Ascending aorta (tissue), 2 donors: Measurements from ENCODE around the gene GLMN. TPM values are rescaled to one million over a fixed set of nuclear protein-coding genes. Genes with fewer than 3 reads are reported as not detected.

ENCODE experiments used
- DNase-seq, 2 donors: peaks; one replicate each; pipeline ENCODE4 v3.0.0-alpha.2; 2019; ENCODE audit warnings: low spot score in 2 of 2
- H3K27ac ChIP-seq, 2 donors: fragments of 200-600 bp; sonication (generic); one replicate each; pipeline ENCODE4 v1.5.1; 2016 to 2017; ENCODE audit warnings: mild to moderate bottlenecking in 1 of 2
- H3K27me3 ChIP-seq: fragments of 200-600 bp; sonication (generic); one replicate; pipeline ENCODE4 v1.5.1; 2017
- H3K36me3 ChIP-seq, 2 donors: fragments of 200-600 bp; sonication (generic); one replicate each; pipeline ENCODE4 v1.5.1; 2016
- H3K4me1 ChIP-seq, 2 donors: fragments of 200-600 bp; sonication (generic); one replicate each; pipeline ENCODE4 v1.5.1; 2016 to 2017; ENCODE audit warnings: mild to moderate bottlenecking in 1 of 2
- H3K4me3 ChIP-seq, 2 donors: fragments of 200-600 bp; sonication (generic); one replicate each; pipeline ENCODE4 v1.5.1; 2016 to 2017; ENCODE audit warnings: mild to moderate bottlenecking in 1 of 2
- H3K9me3 ChIP-seq, 2 donors: fragments of 200-600 bp; sonication (generic); one replicate each; pipeline ENCODE4 v1.5.1; 2016
- intact Hi-C: fragments of 100-400 bp; cut with DNase I; formaldehyde crosslinking; loops from one replicate; pipeline ENCODE4 v1.15.1; 2023
- total RNA-seq: library from RNA; depleted of rRNA; stranded (reverse); fragments of >200 nt; gene quantifications from one replicate; pipeline ENCODE4 v1.1.0, GENCODE V29; 2016
- TF ChIP-seq, protein P1 (sequence below), 3 experiments: fragments of 200-600 bp in 2 of 3; fragments of 450-650 bp in 1 of 3; sonication (generic) in 2 of 3; IDR thresholded peaks; one replicate each; pipeline ENCODE4 v1.5.1; 2016 to 2019; ENCODE audit warnings: antibody characterized with exemption in 3 of 3, mild to moderate bottlenecking in 1 of 3, moderate library complexity in 1 of 3

GLMN gene
- total RNA-seq, 1 donor from 2014 or later = 9.8 TPM

DNA sequence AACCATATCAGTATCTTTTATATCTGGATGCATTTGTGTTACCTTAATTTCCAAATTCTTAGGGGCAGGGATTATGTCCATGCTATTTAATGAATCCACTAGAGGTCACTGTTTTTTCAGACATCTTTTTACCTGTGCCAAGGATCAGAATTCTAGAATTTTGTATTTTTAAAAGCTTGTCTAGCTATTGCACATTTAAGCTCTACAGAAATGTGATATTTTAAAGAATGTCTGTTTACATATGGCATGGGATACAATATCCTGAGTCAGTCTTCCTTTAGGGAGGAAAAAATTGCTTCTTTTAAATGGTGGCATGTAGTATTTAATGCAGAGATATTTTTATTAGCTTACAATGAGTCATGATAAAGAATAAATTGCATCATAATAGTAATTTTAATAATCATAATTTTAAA is 11.4 kb upstream of the GLMN start:
- H3K4me3 ChIP-seq = no peak overlapping the region
- H3K27me3 ChIP-seq = no peaks in the 10 kb centered on the region
- DNase-seq = no peak
- TF ChIP-seq, protein P1, sequence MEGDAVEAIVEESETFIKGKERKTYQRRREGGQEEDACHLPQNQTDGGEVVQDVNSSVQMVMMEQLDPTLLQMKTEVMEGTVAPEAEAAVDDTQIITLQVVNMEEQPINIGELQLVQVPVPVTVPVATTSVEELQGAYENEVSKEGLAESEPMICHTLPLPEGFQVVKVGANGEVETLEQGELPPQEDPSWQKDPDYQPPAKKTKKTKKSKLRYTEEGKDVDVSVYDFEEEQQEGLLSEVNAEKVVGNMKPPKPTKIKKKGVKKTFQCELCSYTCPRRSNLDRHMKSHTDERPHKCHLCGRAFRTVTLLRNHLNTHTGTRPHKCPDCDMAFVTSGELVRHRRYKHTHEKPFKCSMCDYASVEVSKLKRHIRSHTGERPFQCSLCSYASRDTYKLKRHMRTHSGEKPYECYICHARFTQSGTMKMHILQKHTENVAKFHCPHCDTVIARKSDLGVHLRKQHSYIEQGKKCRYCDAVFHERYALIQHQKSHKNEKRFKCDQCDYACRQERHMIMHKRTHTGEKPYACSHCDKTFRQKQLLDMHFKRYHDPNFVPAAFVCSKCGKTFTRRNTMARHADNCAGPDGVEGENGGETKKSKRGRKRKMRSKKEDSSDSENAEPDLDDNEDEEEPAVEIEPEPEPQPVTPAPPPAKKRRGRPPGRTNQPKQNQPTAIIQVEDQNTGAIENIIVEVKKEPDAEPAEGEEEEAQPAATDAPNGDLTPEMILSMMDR (IDR thresholded peaks at IDR 0.05) = peak in 2 of 3 experiments; percentile 25 to 45
- intact Hi-C loops = no loop called here
- H3K27ac ChIP-seq = no peak overlapping the region
- no peaks in the 10 kb centered on the region for H3K9me3 ChIP-seq
- peaks cover 5 to 32% of the 10 kb centered on the region in 2 donors for H3K36me3 ChIP-seq
- no peaks in the 10 kb centered on the region for H3K4me1 ChIP-seq

DNA sequence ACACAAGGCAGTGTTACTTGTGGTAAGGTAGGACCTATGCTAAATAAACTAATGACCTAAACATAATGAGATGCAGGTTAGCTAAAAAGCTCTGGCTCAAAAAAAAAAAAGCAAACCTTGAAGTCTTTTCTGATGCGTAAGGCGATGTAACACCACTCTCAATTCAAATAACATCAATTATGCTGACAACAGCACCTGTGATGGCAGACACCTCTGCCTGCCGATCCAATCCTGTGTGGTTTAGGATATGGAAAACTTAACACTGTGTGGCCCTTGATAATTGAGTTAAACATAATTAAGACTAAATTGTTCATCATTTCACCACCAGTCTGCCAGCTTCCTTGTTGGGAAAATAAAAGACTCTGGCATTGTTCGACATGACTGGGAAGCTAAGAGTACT is 9.2 kb upstream of the GLMN start:
- Histone ChIP-seq H3K27me3 (no peaks in the 10 kb centered on the region), H3K27ac (no peak overlapping the region), H3K4me3 (no peak overlapping the region), H3K36me3 (peaks cover 16 to 41% of the 10 kb centered on the region in 2 donors), H3K4me1 (no peaks in the 10 kb centered on the region), H3K9me3 (no peaks in the 10 kb centered on the region)
- TF ChIP-seq, protein P1 (IDR thresholded peaks at IDR 0.05) = no peak
- intact Hi-C loops = no loop called here
- no peak for DNase-seq

DNA sequence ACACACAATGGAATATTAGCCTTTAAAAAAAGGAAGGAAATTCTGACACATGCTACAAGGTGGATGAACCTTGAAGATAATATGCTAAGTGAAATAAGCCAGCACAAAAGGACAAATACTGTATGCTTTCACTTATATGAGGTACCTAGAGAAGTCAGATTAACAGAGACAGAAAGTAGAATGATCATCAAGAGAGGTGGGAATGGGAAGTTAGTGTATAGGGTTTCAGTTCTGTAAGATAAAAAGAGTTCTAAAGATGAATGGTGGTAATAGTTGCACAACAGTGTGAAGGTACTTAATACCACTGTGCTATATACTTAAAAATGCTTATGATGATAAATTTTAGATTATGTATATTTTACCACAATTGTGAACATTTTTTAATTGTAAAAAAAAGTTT is 7.2 kb upstream of the GLMN start:
- intact Hi-C loops = no loop called here
- H3K9me3 ChIP-seq = no peaks in the 10 kb centered on the region
- TF ChIP-seq, protein P1 (IDR thresholded peaks at IDR 0.05) = no peak
- no peak for DNase-seq
- no peaks in the 10 kb centered on the region for H3K4me1 ChIP-seq
- no peaks in the 10 kb centered on the region for H3K27me3 ChIP-seq
- H3K36me3 ChIP-seq = peaks cover 16 to 41% of the 10 kb centered on the region in 2 donors
- H3K27ac ChIP-seq = no peak overlapping the region
- no peak overlapping the region for H3K4me3 ChIP-seq

DNA sequence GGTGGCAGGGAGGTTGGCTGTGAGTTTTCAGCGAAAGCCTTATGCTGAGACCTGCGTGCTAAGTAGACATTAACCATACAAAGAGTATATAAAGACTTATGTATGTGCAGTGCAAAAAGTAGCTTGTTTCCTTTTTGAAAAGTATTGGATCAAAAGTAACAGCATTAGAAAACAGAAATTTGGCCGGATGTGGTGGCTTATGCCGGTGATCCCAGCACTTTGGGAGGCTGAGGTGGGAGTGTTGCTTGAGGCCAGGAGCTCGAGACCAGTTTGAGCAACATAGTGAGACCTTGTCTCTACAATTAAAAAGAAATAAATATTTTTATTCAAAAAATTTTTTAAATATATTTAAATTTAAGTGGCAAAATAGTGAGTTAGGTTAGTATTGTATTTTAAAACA is 2.2 kb upstream of the GLMN start:
- no peak for DNase-seq
- no peaks in the 10 kb centered on the region for H3K27me3 ChIP-seq
- H3K4me1 ChIP-seq = peaks cover 0 to 14% of the 10 kb centered on the region in 2 donors
- H3K27ac ChIP-seq = no peak overlapping the region
- H3K4me3 ChIP-seq = no peak overlapping the region
- H3K9me3 ChIP-seq = no peaks in the 10 kb centered on the region
- intact Hi-C loops = no loop called here
- TF ChIP-seq, protein P1 (IDR thresholded peaks at IDR 0.05) = no peak
- H3K36me3 ChIP-seq = peaks cover 11 to 17% of the 10 kb centered on the region in 2 donors

DNA sequence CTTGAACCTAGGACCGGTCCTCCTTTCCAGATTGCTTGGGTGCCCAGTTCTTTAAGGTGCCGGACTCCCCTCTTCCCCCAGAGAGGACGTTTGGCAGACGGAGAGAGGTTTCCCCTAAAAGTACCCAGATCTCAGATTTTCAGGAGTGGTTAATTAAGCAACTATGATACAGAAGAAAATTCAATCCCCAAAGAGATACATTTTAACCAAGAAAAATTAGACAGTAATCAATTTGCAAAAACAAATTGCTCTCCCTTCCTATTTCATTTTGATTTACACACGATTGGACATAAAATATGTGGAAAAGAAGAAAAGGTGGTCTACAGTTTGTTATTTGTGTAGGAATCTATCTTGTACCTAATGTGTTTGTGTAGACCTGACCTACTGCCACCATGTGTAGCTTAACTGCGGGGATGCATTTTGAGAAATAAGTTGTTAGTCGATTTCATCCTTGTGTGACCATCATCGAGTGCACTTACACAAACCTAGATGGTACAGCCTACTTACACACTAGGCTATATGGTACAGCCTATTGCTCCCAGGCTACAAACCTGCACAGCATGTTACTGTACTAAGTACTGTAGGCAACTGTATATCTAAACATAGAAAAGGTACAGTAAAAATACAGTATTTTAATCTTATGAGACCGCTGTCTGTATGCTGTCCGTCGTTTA is 827 bp upstream of the GLMN start:
- Histone ChIP-seq H3K27me3 (no peaks in the 10 kb centered on the region), H3K9me3 (no peaks in the 10 kb centered on the region), H3K27ac (peak overlapping the region; percentile 95 to 96), H3K4me1 (peaks cover 0 to 14% of the 10 kb centered on the region in 2 donors), H3K36me3 (peaks cover 7 to 9% of the 10 kb centered on the region in 2 donors), H3K4me3 (peak overlapping the region; percentile 92 to 96)
- intact Hi-C loops = loop anchor here (2.0 to 10.0 kb wide), 3 partner anchors 217 to 799 kb away; partner anchors contain the start of genes BTBD8, CDC7 and RPL5
- TF ChIP-seq, protein P1 (IDR thresholded peaks at IDR 0.05) = no peak
- DNase-seq = no peak
